Fibroblast of pulmonary artery (primary cell): ENCODE measurements around the gene MYADM.

Source experiments
- DNase-seq: peaks from one replicate; pipeline ENCODE4 v3.0.0-alpha.2; 2010; ENCODE audit warnings: low read depth
- H3K4me3 ChIP-seq: replicated peaks from 2 replicates; pipeline ENCODE4 v1.5.1; 2011; ENCODE audit warnings: low read depth, mild to moderate bottlenecking, control low read depth, low read length, moderate library complexity
- CTCF ChIP-seq: IDR thresholded peaks from 2 replicates; pipeline ENCODE4 v1.5.1; 2011; ENCODE audit warnings: mild to moderate bottlenecking, control low read depth, low read length, inconsistent platforms; ENCODE audit errors: missing control alignments

The MYADM gene

GRCh38 chr19:53870485-53870844 is 2.8 kb downstream of the MYADM start:
- no peak for DNase-seq
- peak overlapping the region; percentile 37 for H3K4me3 ChIP-seq
- no peak for TF ChIP-seq CTCF

- no peak for DNase-seq
- H3K4me3 ChIP-seq = no peak overlapping the region
- TF ChIP-seq CTCF = no peak
These were observed 3.8 kb downstream of the MYADM start for GRCh38 chr19:53871454-53871853.

GRCh38 chr19:53872762-53873161 is 5.1 kb downstream of the MYADM start:
- no peak for DNase-seq
- TF ChIP-seq CTCF = no peak
- H3K4me3 ChIP-seq = no peak overlapping the region

GRCh38 chr19:53873773-53874605 is 6.3 kb downstream of the MYADM start:
- no peak for DNase-seq
- TF ChIP-seq CTCF = no peak

GRCh38 chr19:53874606-53874990 is 6.9 kb downstream of the MYADM start:
- no peak overlapping the region for H3K4me3 ChIP-seq
- no peak for DNase-seq
- TF ChIP-seq CTCF = no peak

More at GRCh38 chr19:53873773-53874605, 6.3 kb downstream of the MYADM start:
- H3K4me3 ChIP-seq = no peak overlapping the region

GRCh38 chr19:53875602-53876325 is 8.1 kb downstream of the MYADM start:
- H3K4me3 ChIP-seq = no peak overlapping the region
- DNase-seq = no peak
- no peak for TF ChIP-seq CTCF
